Neural cell (in vitro differentiated cells): Measurements from ENCODE around the gene IL9R.

Experiments used
- CTCF ChIP-seq: fragments of 450-650 bp; IDR thresholded peaks from 2 replicates; pipeline ENCODE4 v1.5.1; 2014; ENCODE audit warnings: antibody characterized with exemption, mild to moderate bottlenecking, moderate library complexity; ENCODE audit not compliant: poor library complexity, severe bottlenecking
- EP300 ChIP-seq: fragments of 450-650 bp; conservative IDR thresholded peaks from 2 replicates; pipeline ENCODE4 v1.6.1; 2014; ENCODE audit warnings: antibody characterized with exemption, mild to moderate bottlenecking, moderate library complexity; ENCODE audit not compliant: poor library complexity, severe bottlenecking
- EZH2 ChIP-seq: fragments of 200-600, 300-800 bp; shearing (Covaris generic), sonication (generic); IDR thresholded peaks from 2 replicates; pipeline ENCODE4 v1.6.1; 2014; ENCODE audit warnings: antibody characterized with exemption, low read length, borderline replicate concordance, mild to moderate bottlenecking; ENCODE audit not compliant: insufficient read depth, poor library complexity, severe bottlenecking
- MXI1 ChIP-seq: fragments of 450-650 bp; conservative IDR thresholded peaks from 2 replicates; pipeline ENCODE4 v1.6.1; 2014; ENCODE audit warnings: antibody characterized with exemption, mild to moderate bottlenecking; ENCODE audit not compliant: poor library complexity, severe bottlenecking
- RAD21 ChIP-seq: fragments of 450-650 bp; conservative IDR thresholded peaks from 2 replicates; pipeline ENCODE4 v1.6.1; 2014; ENCODE audit warnings: antibody characterized with exemption, mild to moderate bottlenecking, moderate library complexity
- REST ChIP-seq: IDR thresholded peaks from 2 replicates; pipeline ENCODE4 v1.6.1; 2012; ENCODE audit warnings: borderline replicate concordance

- TF ChIP-seq REST: no peak
- TF ChIP-seq CTCF: no peak
- TF ChIP-seq RAD21: no peak
- TF ChIP-seq EZH2: no peak
- no peak for TF ChIP-seq EP300
- TF ChIP-seq MXI1: no peak
Measured at GRCh38 chrX:156000361-156000926, 2.9 kb downstream of the IL9R start.
